WI38 (cell line): ENCODE measurements around the gene ITGA11.
A peak's percentile ranks its signal among the peaks of the same experiment; 100 is the strongest.

Source experiments
- H3K4me3 ChIP-seq: 2 replicates; pipeline ENCODE4 v1.5.1; 2011; ENCODE audit warnings: low read depth, mild to moderate bottlenecking, control low read depth, low read length
- TF ChIP-seq, protein P1 (sequence below): IDR thresholded peaks from 2 replicates; pipeline ENCODE4 v1.5.1; 2012; ENCODE audit warnings: low read depth, mild to moderate bottlenecking, control low read depth, low read length

Gene ITGA11

DNA sequence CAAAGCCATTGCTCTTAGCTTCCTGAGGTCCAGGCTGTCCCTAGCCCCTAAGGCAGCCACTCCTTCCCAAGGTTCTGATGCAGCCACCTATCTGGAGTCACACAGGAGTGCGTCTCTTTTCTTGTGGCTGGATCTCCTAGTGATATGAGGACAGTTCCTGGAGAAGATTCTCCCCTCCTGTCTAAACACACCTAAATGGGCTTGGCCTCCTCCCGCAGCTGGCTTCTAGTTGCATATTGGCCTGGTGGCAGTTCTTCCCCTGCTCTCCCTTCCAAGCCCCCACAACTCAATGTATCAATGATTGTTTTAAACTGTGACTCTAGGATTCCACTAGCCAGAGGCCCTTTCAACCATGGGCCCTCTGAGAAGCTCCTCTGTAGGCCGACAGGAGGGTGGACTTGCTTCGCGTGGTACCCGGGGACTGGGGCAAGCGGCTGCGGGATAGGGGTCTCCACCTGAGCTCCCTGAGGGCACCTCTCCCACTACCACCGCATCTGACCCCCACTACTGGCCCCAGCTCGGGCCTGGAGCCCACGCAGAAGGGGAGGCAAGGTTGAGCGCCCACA is 1.4 kb downstream of the ITGA11 start:
- TF ChIP-seq, protein P1, sequence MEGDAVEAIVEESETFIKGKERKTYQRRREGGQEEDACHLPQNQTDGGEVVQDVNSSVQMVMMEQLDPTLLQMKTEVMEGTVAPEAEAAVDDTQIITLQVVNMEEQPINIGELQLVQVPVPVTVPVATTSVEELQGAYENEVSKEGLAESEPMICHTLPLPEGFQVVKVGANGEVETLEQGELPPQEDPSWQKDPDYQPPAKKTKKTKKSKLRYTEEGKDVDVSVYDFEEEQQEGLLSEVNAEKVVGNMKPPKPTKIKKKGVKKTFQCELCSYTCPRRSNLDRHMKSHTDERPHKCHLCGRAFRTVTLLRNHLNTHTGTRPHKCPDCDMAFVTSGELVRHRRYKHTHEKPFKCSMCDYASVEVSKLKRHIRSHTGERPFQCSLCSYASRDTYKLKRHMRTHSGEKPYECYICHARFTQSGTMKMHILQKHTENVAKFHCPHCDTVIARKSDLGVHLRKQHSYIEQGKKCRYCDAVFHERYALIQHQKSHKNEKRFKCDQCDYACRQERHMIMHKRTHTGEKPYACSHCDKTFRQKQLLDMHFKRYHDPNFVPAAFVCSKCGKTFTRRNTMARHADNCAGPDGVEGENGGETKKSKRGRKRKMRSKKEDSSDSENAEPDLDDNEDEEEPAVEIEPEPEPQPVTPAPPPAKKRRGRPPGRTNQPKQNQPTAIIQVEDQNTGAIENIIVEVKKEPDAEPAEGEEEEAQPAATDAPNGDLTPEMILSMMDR, result no peak
- peak overlapping the region; percentile 53 for H3K4me3 ChIP-seq

DNA sequence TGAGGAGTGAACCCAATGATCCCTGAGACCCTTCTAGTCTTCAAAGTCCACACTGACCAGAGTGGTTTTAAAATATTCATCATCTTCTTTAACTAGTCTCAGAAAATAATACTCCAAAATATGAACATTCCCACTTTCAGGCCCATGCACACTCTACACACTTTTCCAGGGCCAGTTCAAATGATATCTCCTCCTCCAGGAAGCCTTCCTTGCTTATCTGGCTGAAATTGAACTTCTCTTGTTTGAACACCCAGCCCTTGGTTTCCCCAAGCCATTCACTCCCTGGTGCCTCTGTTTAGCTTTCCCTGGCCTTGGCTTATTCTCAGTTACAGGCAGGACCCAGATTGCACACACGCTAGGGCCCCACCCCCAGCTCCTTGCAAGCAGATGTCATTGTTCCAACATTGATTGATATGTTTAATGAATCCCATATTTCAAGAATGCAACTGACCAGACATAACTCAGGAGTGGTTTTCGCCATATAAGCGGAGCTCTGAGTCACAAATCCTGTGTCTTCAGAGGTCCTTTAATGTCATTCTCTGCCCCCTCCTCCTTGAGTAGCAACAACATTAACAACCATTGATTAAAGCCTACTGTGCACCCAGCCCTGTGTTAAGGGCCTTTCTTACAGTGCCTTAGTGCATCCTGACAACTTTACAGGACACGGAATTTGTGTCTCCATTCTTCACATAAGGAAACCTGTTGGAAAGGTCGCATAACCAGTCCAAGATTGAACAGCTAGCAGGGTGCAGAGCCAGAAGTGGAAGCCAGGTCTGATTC is 2.1 kb downstream of the ITGA11 start:
- TF ChIP-seq, protein P1, result no peak
- H3K4me3 ChIP-seq, result no peak overlapping the region; the same call in 1 of the 2 replicates

DNA sequence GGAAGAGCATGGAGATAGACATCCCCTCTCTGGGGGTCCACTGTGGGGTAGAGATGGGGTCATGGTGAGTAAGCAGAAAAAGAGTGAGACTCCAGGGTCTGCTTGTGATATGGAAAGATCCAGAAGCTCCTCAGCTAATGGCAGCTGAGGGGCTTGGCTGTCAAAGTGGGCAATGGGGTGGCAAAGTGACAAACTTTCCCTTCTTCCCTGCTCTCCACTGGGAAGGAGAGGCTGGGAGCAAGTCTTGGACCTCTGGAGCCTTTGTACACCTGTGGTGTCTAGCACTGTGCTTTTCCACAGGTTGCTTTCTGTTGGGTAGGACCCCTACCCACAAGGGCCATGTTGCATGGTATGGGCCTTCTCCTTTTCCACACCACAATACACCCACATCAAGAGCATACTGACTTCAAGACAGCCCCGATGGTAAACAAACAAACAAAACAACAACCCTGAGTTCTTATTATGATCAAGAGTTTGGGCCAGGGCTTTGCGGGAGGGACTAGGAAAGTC is 3.5 kb downstream of the ITGA11 start:
- H3K4me3 ChIP-seq, result no peak overlapping the region
- TF ChIP-seq, protein P1, result no peak

DNA sequence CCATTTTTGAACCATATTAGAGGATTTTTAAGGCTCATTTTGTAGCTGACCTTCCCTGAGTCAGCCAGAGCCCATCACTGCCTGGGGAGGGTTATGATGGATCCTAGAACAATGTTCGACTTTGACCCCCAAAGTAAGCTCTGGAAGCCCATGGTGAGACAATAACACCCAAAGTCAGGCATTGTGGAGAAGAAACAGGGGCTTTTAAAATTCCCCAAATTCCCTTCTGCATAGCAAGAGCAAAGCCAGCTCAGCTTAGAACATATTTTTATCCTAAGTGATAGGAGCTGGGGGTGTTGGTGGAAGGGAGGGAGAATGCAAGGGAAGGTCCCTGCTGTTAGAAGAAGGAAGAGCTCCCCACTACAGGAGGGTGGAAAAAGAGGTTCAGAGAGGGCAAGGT is 4.0 kb downstream of the ITGA11 start:
- TF ChIP-seq, protein P1, result no peak
- no peak overlapping the region for H3K4me3 ChIP-seq

DNA sequence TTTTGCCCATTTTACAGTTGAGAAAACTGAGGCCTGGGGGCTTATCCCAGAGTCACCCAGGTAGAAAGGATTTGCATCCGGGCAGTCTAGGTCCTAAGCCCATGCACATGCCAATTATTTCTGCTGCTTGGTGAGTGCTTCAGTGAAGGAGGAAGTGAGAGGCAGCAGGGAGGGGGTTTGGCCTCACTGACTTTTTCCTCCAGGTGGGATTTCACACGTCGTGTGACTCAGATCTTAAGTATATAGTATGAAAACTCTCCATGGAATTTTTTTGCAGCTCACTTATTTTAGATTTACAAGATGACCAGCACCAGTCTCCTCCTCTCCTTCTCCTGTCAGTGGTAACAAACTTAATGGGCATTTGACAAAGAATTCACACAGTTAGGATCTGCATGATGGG is 4.6 kb downstream of the ITGA11 start:
- H3K4me3 ChIP-seq, result no peak overlapping the region
- TF ChIP-seq, protein P1, result no peak

DNA sequence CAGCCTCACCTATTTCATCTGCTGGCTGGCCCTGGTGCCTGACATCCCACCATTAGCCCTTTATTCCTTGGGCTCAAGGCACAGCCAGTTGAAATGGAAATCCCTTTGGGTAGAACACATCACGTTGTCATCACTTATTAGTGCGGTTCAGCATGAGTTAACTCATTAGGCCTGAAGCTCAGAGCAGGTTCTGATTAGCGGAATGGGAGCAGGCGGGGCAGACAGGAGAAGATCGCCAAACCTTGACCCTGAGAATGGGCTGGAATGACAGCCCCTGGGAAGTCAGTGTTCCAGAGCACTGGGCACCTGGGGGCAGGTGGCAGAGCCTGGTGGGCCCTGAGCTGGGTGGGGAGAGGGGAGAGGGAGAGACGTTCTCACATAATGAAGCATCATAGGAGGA is 5.8 kb downstream of the ITGA11 start:
- TF ChIP-seq, protein P1, result no peak

DNA sequence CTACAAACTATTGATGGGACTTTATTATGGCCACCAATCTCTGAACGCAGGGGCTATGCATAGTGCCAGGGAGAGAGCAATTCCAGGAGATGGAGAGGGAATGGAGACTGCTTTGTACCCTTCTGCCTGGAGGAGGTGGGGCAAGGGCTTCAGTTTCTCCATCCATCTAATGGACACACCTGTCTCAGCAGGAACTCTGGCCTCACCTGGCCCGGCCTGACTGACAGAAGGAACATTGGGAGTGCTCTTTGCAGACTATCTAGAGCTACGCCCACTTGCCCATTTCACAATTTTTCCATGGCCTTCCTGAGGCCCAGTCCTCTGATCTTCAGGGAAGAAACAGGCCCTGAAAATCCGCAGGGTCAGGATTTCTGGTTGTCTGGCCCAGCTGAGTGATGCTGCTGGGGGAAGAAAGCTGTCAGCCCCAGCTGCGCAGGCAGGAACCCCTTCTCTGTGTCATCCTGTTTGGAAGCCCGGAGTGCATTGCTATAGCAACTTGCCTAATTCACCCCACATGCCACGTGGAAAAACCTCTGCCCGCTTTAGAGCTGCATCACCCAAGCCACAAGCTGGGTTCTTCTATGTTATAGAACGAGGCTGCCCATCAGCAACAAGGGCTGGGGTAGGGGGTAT is 6.4 kb downstream of the ITGA11 start:
- H3K4me3 ChIP-seq, result no peak overlapping the region
- TF ChIP-seq, protein P1, result no peak

More for the DNA sequence above, 5.8 kb downstream of the ITGA11 start:
- H3K4me3 ChIP-seq, result no peak overlapping the region
